Activated CD4-positive, alpha-beta T cell treated with anti-CD3 and anti-CD28 coated beads, Interleukin-2, amount 50 U/mL, for 16 hours (primary cell): ENCODE data around the gene DENND10.
"Not testable (repeated sequence)": the region's sequence is repeated elsewhere in the genome, so short reads cannot be mapped to it uniquely, and the experiment has no call there.

Experiments
- DNase-seq: peaks from one replicate; pipeline ENCODE4 v3.0.0-alpha.2; 2020

Gene DENND10

GRCh38 chr10:119100434-119101238 is 3.3 kb upstream of the DENND10 start:
- DNase-seq = no peak

GRCh38 chr10:119101366-119102098 is 2.4 kb upstream of the DENND10 start:
- no peak for DNase-seq

GRCh38 chr10:119103241-119103902 is 541 bp upstream of the DENND10 start:
- DNase-seq = no peak

DNA sequence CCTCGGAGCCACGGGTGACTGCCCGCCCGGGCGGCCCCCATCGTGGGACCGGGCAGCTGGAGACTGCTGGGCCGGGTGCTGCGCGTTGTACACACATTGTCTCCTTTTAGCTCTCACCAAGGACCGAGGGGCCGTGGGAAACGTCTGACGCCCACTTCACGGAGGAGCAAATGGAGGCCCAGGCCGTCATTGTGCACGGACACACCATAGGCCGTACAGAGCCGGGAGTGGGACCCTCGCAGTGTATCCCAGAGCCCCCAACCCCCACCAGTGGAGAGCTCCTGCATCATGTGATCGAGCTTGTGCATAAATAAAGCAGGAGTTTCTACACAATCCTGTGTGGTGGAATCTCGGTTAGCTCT is 722 bp downstream of the DENND10 start:
- no peak for DNase-seq

- no peak for DNase-seq
These were observed 1.2 kb downstream of the DENND10 start for GRCh38 chr10:119105155-119105554.

GRCh38 chr10:119105899-119106298 is 2.0 kb downstream of the DENND10 start:
- DNase-seq = not testable (repeated sequence)

- not testable (repeated sequence) for DNase-seq
These were observed 3.2 kb downstream of the DENND10 start for GRCh38 chr10:119107106-119107505.

DNA sequence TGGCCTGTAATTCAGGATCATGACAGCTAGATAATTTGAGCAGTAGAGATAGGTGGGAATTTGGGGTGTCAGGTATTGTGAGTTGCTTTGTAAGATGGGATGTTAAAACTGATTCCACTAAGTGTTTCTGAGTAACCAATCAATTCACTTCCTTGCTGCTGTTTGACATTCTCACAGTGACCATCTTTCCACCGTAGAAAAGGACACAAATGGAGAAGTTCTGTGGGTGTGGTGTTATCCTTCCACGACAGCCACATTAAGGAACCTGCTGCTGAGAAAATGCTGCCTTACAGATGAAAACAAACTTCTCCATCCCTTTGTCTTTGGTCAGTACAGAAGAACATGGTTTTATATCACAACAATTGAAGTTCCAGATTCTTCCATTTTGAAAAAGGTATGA is 3.9 kb downstream of the DENND10 start:
- not testable (repeated sequence) for DNase-seq

GRCh38 chr10:119112056-119112455 is 8.1 kb downstream of the DENND10 start:
- no peak for DNase-seq

DNA sequence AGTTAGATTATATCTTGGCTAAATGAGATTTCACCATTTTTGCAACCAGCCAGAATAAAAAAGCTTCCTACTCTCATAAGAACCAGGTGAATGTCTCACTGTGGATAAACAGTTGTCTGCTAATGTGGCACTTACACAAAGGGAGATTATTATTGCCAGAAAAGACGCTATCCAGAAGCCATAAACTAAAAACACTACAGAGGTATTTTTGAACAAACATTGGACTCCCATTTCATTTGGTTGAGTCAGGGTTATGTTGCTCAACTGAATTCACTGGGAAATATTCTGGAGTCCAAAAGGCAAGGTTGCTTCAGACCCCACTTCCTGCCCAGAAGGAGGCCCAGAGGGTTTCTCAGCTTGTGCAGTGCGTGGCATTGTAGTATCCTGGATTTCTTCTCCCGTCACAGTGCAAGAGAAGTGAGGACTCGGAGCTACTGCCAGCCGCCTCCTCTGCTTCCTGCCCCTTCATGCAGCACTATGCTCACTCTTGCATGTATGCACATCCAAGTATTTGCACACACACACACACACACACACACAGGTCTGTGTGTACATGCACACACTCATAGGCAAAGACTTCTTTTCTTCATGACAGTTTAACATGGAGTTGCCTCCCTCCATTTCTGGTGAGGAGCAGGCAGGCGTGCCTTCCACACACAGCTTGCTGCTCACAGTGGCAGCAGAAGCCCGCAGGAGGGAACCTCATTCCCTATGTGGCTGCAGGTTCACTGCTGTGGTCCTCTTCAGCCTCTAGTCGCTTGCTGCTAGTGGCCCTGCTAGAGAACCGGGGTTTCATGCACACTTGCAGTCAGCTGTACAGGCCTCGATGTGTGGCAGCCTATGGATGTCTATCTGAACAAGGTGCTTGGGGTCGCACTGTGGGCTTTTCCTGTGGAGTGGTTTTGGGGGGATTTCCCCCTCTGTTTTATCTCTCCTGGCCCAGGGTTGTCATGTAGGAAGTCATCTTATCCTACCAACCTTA is 10.1 kb downstream of the DENND10 start:
- no peak for DNase-seq

GRCh38 chr10:119115926-119116325 is 12.0 kb downstream of the DENND10 start:
- DNase-seq = no peak

DNA sequence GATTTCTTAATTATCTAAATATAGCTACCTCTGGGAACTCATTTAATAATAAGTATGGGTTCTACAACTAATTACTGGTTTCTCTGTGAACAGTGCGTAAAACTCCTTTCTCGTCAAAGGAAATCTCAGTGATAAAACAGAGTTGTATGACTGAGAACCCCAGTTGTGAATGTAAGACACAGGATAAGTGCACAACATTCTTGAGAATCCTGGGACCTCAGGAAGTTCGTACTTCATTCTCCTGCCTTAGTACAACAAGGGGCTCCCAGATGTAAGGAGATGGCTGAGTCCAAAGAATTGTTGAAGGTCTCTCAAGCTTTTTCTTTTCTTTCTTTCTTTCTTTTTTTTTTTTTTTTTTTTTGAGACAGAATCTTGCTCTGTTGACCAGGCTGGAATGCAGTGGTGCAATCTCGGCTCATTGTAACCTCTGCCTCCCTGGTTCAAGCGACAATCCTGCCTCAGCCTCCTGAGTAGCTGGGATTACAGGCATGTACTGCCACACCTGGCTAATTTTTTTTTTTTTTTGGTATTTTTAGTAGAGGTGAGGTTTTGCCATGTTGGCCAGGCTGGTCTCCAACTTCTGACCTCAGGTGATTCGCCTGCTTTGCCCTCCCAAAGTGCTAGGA is 12.5 kb downstream of the DENND10 start:
- no peak for DNase-seq

DNA sequence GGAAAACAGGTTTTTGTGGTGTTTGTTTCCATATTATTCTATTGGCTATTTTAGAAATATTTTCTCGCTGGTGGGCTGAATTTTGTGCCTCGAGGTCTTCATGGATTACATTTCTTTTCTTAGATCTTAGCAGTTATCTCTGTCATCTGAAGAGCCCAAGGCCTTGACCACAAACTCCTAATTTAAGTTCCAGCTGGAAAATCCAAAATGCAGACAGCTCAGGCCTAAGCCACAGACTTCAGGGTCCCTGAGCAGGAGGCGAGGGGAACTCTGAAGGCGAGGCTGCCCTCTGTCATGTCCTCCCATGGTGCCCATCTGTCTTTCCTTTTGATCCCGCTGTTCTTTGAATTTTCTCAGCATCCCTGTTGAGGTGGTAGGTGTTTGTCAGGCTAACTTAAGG is 14.3 kb downstream of the DENND10 start:
- DNase-seq = no peak

GRCh38 chr10:119119400-119119799 is 15.5 kb downstream of the DENND10 start:
- DNase-seq = no peak

DNA sequence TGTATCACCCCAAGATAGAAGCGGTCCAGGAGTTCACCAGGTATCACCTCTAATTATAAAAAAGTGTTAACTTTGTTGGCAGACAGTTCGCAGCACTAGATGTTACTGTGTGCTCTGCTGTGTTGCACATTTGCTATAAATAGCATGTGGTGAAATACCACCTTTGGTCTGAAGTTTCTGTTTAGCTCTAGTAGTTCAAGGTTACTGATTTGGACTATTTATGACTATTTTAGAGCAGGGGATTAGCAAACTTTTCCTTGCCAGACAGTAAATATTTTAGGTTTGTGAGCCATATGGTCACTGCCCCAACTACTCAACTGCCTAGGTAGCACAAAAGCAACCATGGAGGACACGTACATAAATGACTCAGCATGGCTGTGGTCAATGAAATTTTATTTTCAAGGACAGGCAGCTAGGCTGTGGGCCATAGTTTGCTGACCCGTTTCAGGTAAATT is 16.5 kb downstream of the DENND10 start:
- DNase-seq = peak; percentile 37

DNA sequence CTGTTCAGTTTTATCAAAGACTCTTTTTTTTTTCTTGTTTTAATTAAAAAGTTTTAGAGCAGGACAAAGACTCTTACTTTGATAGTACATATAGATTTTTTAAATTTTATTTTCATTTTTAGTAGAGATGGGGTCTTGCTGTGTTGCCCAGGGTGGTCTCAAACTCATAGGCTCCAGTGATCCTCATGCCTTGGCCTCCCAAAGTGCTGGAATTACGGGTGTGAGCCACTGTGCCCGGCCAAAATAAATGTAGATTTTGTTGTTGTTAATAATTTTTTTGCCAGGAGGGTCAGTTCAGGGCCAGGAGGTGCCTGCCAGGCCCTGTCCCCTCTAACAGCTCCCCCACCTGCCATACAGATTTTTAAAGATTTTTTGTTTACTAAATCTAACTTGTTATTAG is 17.0 kb downstream of the DENND10 start:
- no peak for DNase-seq

DNA sequence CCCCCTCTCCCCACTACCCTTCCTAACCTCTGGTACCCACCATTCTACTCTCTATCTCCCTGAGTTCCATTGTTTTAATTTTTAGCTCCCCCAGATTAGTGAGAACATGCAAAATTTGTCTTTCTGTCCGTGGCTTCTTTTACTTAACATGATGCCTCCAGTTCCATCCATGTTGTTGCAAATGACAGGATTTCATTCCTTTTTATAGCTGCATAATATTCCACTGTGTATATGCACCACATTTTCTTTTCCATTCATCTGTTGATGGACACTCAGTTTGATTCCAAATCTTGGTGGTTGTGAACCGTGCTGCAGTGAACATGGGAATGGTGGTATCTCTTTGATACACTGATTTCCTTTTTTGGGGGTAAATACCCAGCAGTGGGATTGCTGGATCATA is 22.0 kb downstream of the DENND10 start:
- DNase-seq = no peak

DNA sequence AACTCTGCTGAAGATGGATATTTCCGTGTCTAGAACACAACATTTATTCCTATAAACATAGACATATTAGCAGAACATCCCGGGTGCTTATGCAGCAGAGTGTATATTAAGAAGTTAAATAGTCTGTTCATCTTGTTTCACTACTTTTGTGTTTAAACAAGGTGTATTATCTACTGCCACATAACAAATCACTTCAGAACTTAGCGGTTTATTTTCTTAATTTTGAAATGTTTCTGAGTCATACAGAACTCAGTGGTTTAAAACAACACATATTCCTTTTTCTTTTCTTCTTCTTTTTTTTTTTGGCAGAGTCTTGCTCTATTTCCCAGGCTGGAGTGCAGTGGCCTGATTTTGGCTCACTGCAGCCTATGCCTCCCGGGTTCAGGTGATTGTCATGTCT is 25.8 kb downstream of the DENND10 start:
- peak; percentile 33 for DNase-seq

- DNase-seq = peak; percentile 92
These were observed 27.8 kb downstream of the DENND10 start for GRCh38 chr10:119131512-119132240.

DNA sequence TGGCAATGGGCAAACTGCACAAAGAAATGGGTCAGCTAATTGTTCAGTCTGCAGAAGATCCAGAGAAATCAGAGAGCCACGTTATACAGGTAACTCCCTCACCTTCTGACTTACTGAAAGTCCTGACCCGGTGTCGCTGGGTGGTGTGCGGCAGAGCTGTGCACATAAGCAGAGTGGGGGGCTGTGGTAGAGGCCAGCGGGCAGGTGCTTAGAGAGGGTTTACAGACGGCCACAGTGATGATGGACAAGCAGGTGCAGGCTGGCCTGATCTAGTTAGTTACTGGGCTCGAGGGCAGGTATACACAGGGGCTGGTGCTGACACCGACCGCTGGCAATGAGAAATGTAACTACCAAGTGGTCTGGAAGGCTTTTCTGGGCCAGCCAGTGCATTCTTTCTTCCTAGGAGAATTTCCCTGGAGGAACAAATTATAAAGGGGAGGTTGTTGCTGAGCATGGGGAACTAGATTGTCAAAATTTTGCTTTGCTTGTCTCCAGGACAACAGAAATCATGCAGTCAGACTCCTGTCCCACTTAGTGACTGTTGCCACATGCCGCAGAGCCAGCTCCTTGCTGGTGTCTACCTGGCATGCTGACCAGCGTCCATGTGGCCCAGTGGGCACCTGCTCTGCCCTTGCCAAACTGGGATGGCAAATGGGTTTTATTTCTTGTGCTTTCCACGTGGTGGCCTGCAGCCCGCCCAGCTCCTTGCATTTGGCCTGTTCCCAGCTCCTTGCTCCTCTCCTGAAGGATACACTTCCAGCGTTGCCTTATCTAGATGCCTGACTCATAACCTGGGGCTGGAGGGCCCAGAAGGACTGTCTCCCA is 28.8 kb downstream of the DENND10 start:
- no peak for DNase-seq
